Panc1 (cell line): ENCODE measurements around the gene CEP95. TPM values are rescaled to one million over a fixed set of nuclear protein-coding genes. Genes with fewer than 3 reads are reported as not detected.

Experiments used
- ATAC-seq: fragments of 200-7000 bp; cut with Tn5 transposase; 2 replicates; pipeline ENCODE4 v1.9.1; 2020; ENCODE audit warnings: mild to moderate bottlenecking, moderate library complexity
- BruUV-seq: library from RNA; stranded (reverse); fragments of 400-500 nt; replicated peaks from 2 replicates; lab custom pipeline; 2021; lab: Mats Ljungman, UMichigan
- CTCF ChIA-PET: fragments of 300-600 bp; sonication (Branson Sonifier 250); formaldehyde crosslinking; loops from one replicate; lab custom pipeline; 2022; ENCODE audit warnings: antibody characterized with exemption; lab: Charles Lee
- POLR2A ChIA-PET: fragments of 300-600 bp; sonication (Branson Sonifier 250); formaldehyde crosslinking; loops from one replicate; lab custom pipeline; 2022; ENCODE audit warnings: antibody characterized with exemption; lab: Charles Lee
- DNase-seq: peaks from one replicate; pipeline ENCODE4 v3.0.0-alpha.2; 2010; ENCODE audit warnings: low read depth, low spot score
- H3K27ac ChIP-seq: 2 replicates; pipeline ENCODE4 v1.5.1; 2011; ENCODE audit warnings: mild to moderate bottlenecking, low read length, inconsistent platforms
- H3K27me3 ChIP-seq: fragments of 200-500 bp; sonication (Bioruptor generic); 2 replicates; pipeline ENCODE4 v1.6.0; 2014; ENCODE audit warnings: low read length, inconsistent platforms; ENCODE audit not compliant: control insufficient read depth, insufficient read depth
- H3K36me3 ChIP-seq: fragments of 200-500 bp; sonication (Bioruptor generic); 2 replicates; pipeline ENCODE4 v1.5.1; 2014; ENCODE audit warnings: inconsistent platforms, mild to moderate bottlenecking, low read length, moderate library complexity; ENCODE audit not compliant: control insufficient read depth, insufficient read depth
- H3K4me1 ChIP-seq: 2 replicates; pipeline ENCODE4 v1.5.1; 2011; ENCODE audit warnings: inconsistent platforms, mild to moderate bottlenecking, low read length, moderate library complexity; ENCODE audit not compliant: control insufficient read depth, insufficient read depth
- H3K4me3 ChIP-seq, 2 experiments: 2 replicates each; pipeline ENCODE4 v1.5.1; 2011 to 2012; ENCODE audit warnings: low read depth in 2 of 2, low read length in 2 of 2, mild to moderate bottlenecking in 2 of 2, inconsistent platforms in 1 of 2, moderate library complexity in 1 of 2
- H3K9me3 ChIP-seq: fragments of 200-500 bp; sonication (Bioruptor generic); 2 replicates; pipeline ENCODE4 v1.5.1; 2014; ENCODE audit warnings: low read depth, mild to moderate bottlenecking, inconsistent platforms, low read length, moderate library complexity; ENCODE audit not compliant: control insufficient read depth, insufficient read depth
- CTCF ChIP-seq: fragments of 450-650 bp; IDR thresholded peaks from 2 replicates; pipeline ENCODE4 v1.5.1; 2017; ENCODE audit warnings: mild to moderate bottlenecking
- POLR2AphosphoS5 ChIP-seq: IDR thresholded peaks from 2 replicates; pipeline ENCODE4 v1.6.1; 2012; ENCODE audit warnings: mild to moderate bottlenecking, low read depth, low read length, moderate library complexity
- REST ChIP-seq, 2 experiments: IDR thresholded peaks; 2 replicates each; pipeline ENCODE4 v1.6.1; 2011 to 2012; ENCODE audit warnings: low read depth in 2 of 2, control low read depth in 1 of 2, low read length in 1 of 2, mild to moderate bottlenecking in 1 of 2, moderate library complexity in 1 of 2; ENCODE audit not compliant: insufficient read depth in 1 of 2
- SIN3A ChIP-seq: IDR thresholded peaks from 2 replicates; pipeline ENCODE4 v1.6.1; 2012; ENCODE audit warnings: low read depth, mild to moderate bottlenecking, low read length, moderate library complexity, borderline replicate concordance; ENCODE audit not compliant: insufficient read depth
- TCF7L2 ChIP-seq: IDR thresholded peaks from 2 replicates; pipeline ENCODE4 v1.6.1; 2011; ENCODE audit warnings: mild to moderate bottlenecking, low read depth, low read length, inconsistent platforms
- in situ Hi-C: cut with HindIII; loops from 2 replicates; pipeline ENCODE4 v1.10.0; 2016; ENCODE audit warnings: low sequenced_read_pairs, low pct_unique_long_range_greater_than_20kb
- intact Hi-C: fragments of 100-400 bp; cut with micrococcal nuclease; formaldehyde crosslinking; loops from one replicate; pipeline ENCODE4 v1.10.0; 2022; ENCODE audit not compliant: unreplicated experiment
- total RNA-seq: library from RNA; stranded (reverse); gene quantifications from one replicate; pipeline ENCODE4 v1.2.1, GENCODE V29; 2021; ENCODE audit not compliant: unreplicated experiment

The CEP95 gene
- total RNA-seq, 1 experiment from 2014 or later = 23.2 TPM

- DNase-seq (no peak), ATAC-seq (no peak)
- CTCF ChIA-PET = no interaction called here
- in situ Hi-C loops = no loop called here
- Histone ChIP-seq H3K36me3 (peaks cover 7% of the 10 kb centered on the region), H3K9me3 (no peaks in the 10 kb centered on the region), H3K4me3 (no peak overlapping the region), H3K27me3 (no peaks in the 10 kb centered on the region), H3K4me1 (no peaks in the 10 kb centered on the region), H3K27ac (no peak overlapping the region)
- POLR2A ChIA-PET = no interaction called here
- intact Hi-C loops = no loop called here
- no TSS peak for BruUV-seq
- no peak for TF ChIP-seq SIN3A
- TF ChIP-seq REST (IDR thresholded peaks at IDR 0.05; ENCODE audit: insufficient read depth in 1 of 2, low read depth in 2 of 2, low read length in 1 of 2) = no peak
- no peak for TF ChIP-seq POLR2AphosphoS5
- TF ChIP-seq TCF7L2 = no peak
- no peak for TF ChIP-seq CTCF
These were observed 73.9 kb downstream of the CEP95 start for GRCh38 chr17:64580384-64581315.

- TF ChIP-seq SIN3A = no peak
- TF ChIP-seq REST (IDR thresholded peaks at IDR 0.05; ENCODE audit: insufficient read depth in 1 of 2, low read depth in 2 of 2, low read length in 1 of 2) = no peak
- no peak for TF ChIP-seq POLR2AphosphoS5
- no peak for TF ChIP-seq CTCF
- TF ChIP-seq TCF7L2 = no peak
- DNase-seq = no peak
- H3K4me1 ChIP-seq = no peaks in the 10 kb centered on the region
- H3K27me3 ChIP-seq = no peaks in the 10 kb centered on the region
- H3K36me3 ChIP-seq = peaks cover 7% of the 10 kb centered on the region
- ATAC-seq = no peak
- in situ Hi-C loops (no loop called here), intact Hi-C loops (no loop called here)
- BruUV-seq = no TSS peak
- H3K4me3 ChIP-seq = no peak overlapping the region
- H3K9me3 ChIP-seq = no peaks in the 10 kb centered on the region
- no peak overlapping the region for H3K27ac ChIP-seq
- ChIA-PET CTCF (no interaction called here), POLR2A (no interaction called here)
These were observed 76.3 kb downstream of the CEP95 start for GRCh38 chr17:64583038-64583437.
